GM23248 (cell line): ENCODE measurements around the gene SIDT2.

ENCODE experiments used
- EZH2 ChIP-seq: fragments of 200-600 bp; sonication (generic); IDR thresholded peaks from 2 replicates; pipeline ENCODE4 v1.6.1; 2018; ENCODE audit warnings: antibody characterized with exemption, mild to moderate bottlenecking; ENCODE audit not compliant: insufficient read depth, poor library complexity, severe bottlenecking
- EZH2phosphoT487 ChIP-seq: fragments of 200-600 bp; sonication (generic); IDR thresholded peaks from 2 replicates; pipeline ENCODE4 v1.6.1; 2018; ENCODE audit warnings: antibody characterized with exemption, moderate library complexity, mild to moderate bottlenecking, low read depth; ENCODE audit not compliant: insufficient read depth

- TF ChIP-seq EZH2phosphoT487 (no peak), EZH2 (no peak)
Observed at GRCh38 chr11:117166491-117166890, 12.1 kb upstream of the SIDT2 start.
